ENCODE measurements around the gene NEK7. TPM values are rescaled to one million over a fixed set of nuclear protein-coding genes. Genes with fewer than 3 reads are reported as not detected.
A peak's percentile ranks its signal among the peaks of the same experiment; 100 is the strongest.

The NEK7 gene
- total and polyA plus RNA-seq, 2 experiments from 2014 or later, result 700 to 1,186 TPM

DNA sequence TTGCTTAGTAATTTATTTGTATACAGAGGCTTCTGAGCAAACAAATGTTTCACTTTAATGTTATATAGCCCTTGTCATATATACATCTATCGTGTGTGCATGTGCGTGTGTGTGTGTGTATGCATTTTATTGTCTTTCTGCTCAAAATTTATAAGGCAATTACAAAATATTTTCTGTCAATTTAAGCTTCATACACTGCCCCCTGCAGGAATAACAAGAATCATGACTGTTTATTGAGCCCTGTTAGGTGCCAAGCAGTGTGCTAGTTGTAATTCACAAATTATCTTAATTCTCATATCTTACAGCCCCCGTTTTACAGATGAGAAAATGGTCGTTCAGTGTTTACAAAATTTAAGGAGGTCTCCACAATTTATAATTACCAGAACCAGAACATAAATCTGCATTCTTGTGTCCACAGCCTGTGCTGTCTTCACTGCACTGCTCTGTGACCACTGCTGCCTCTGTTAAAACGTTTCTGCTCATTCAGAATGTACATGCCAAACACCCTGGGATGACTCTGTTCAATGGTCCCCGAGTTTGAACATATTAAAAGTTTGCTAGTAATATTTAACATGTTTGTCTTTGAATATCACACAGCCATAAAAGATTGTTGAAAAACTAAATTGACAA, 202.3 kb downstream of the NEK7 start:
- Histone ChIP-seq H3K36me3 (ENCODE audit: low read depth) (no peaks in the 10 kb centered on the region), H3K4me1 (ENCODE audit: insufficient read depth) (no peaks in the 10 kb centered on the region), H3K4me2 (ENCODE audit: unreplicated experiment) (no peak overlapping the region), H3K27ac (no peak overlapping the region), H4K20me1 (ENCODE audit: insufficient read depth) (no peaks in the 10 kb centered on the region), H3K4me3 (no peak overlapping the region), H3K27me3 (replicated peaks; ENCODE audit: insufficient read depth) (no peaks in the 10 kb centered on the region), H2AFZ (peak overlapping the region; percentile 48), H3K9ac (no peak overlapping the region), H3K9me3 (ENCODE audit: low read depth) (no peaks in the 10 kb centered on the region), H3F3A (ENCODE audit: insufficient read depth) (no peaks in the 10 kb centered on the region), H3K79me2 (ENCODE audit: insufficient read depth) (no peaks in the 10 kb centered on the region), H3K9me2 (ENCODE audit: insufficient read depth) (no peaks in the 10 kb centered on the region)
- in situ Hi-C loops (cut with MboI), result no loop called here
- WGBS, 2 experiments (ENCODE audit: low coverage in 1 of 2, low lambda C conversion rate in 2 of 2, missing lambda C conversion rate in 2 of 2), result 12 to 13% methylated on average over 6 of the region's 6 CpGs
- no peak for TF ChIP-seq EZH2phosphoT487 (IDR thresholded peaks at IDR 0.05; ENCODE audit: insufficient read depth, low read depth)
- TF ChIP-seq EZH2 (IDR thresholded peaks at IDR 0.05; ENCODE audit: insufficient read depth, poor library complexity, severe bottlenecking), result no peak
- peak; percentile 36 for DNase-seq

DNA sequence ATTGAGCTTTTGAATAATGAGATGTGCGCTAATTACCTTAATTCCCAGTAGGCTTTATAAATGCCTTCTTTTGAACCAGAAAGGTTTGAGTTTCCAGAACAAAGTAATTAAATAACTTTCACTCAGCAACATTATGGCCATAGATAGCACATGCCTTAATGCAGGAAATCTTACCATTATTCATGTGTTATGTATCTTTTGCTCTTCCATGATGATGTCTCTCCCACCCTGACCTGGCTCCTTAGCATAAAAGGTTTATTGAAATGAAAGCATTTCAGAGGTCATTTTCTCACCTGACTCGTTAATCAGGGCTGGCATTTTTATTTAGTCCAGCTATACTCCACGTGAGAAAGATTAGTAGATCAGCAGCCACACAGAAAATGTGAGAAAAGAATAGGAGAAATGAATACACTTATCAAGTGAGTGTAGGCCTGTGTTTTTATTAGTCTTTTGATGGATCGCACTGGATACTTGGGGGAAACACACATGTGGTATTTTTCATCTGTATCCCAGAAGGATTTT, 203.5 kb downstream of the NEK7 start:
- TF ChIP-seq EZH2phosphoT487 (IDR thresholded peaks at IDR 0.05; ENCODE audit: insufficient read depth, low read depth), result no peak
- no peak for TF ChIP-seq EZH2 (IDR thresholded peaks at IDR 0.05; ENCODE audit: insufficient read depth, poor library complexity, severe bottlenecking)
- DNase-seq, result no peak
- no peaks in the 10 kb centered on the region for H3F3A ChIP-seq (ENCODE audit: insufficient read depth)
- 71 to 75% methylated on average over 4 of the region's 4 CpGs for WGBS, 2 experiments (ENCODE audit: low coverage in 1 of 2, low lambda C conversion rate in 2 of 2, missing lambda C conversion rate in 2 of 2)
- H3K4me3 ChIP-seq, result no peak overlapping the region
- H3K4me1 ChIP-seq (ENCODE audit: insufficient read depth), result no peaks in the 10 kb centered on the region
- H3K27ac ChIP-seq, result no peak overlapping the region
- H3K9me2 ChIP-seq (ENCODE audit: insufficient read depth), result no peaks in the 10 kb centered on the region
- H3K27me3 ChIP-seq (replicated peaks; ENCODE audit: insufficient read depth), result no peaks in the 10 kb centered on the region
- no peaks in the 10 kb centered on the region for H3K79me2 ChIP-seq (ENCODE audit: insufficient read depth)
- no peaks in the 10 kb centered on the region for H3K9me3 ChIP-seq (ENCODE audit: low read depth)
- peak overlapping the region; percentile 48; the same call in 1 of the 2 replicates for H2AFZ ChIP-seq
- H3K36me3 ChIP-seq (ENCODE audit: low read depth), result no peaks in the 10 kb centered on the region
- H3K4me2 ChIP-seq (ENCODE audit: unreplicated experiment), result no peak overlapping the region
- in situ Hi-C loops (cut with MboI), result no loop called here
- no peaks in the 10 kb centered on the region for H4K20me1 ChIP-seq (ENCODE audit: insufficient read depth)
- no peak overlapping the region for H3K9ac ChIP-seq

DNA sequence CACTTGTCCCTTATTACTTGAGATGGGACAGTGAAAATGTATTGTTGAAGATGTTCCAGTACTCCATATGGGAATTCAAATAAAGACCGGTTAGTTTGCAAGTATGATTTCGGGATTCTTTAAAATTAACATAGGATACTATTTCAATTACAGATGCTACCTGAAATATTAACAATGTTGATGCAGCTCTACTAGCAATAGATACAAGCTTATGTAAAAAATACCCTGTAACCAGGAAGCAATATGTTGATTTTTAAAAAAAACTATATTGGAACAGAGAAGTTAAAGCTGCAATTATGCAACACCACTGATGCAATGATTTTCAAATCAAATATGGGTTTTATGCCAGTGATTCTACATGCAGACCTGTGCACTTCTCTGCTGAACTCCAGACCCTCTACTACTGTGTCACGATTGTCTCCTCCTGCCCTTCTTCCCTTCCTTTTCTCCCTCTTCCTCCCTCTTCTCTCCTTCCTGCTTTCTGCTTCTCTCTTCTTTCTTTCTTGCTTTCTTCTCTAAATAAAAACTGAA, 204.5 kb downstream of the NEK7 start:
- no peak for DNase-seq
- no peak overlapping the region for H3K4me3 ChIP-seq
- in situ Hi-C loops (cut with MboI), result no loop called here
- H4K20me1 ChIP-seq (ENCODE audit: insufficient read depth), result no peaks in the 10 kb centered on the region
- H3F3A ChIP-seq (ENCODE audit: insufficient read depth), result no peaks in the 10 kb centered on the region
- no peaks in the 10 kb centered on the region for H3K27me3 ChIP-seq (replicated peaks; ENCODE audit: insufficient read depth)
- H3K4me1 ChIP-seq (ENCODE audit: insufficient read depth), result no peaks in the 10 kb centered on the region
- 88 to 90% methylated on average over 3 of the region's 3 CpGs for WGBS, 2 experiments (ENCODE audit: low coverage in 1 of 2, low lambda C conversion rate in 2 of 2, missing lambda C conversion rate in 2 of 2)
- H3K79me2 ChIP-seq (ENCODE audit: insufficient read depth), result no peaks in the 10 kb centered on the region
- no peak overlapping the region for H3K27ac ChIP-seq
- H3K9me3 ChIP-seq (ENCODE audit: low read depth), result no peaks in the 10 kb centered on the region
- no peaks in the 10 kb centered on the region for H3K9me2 ChIP-seq (ENCODE audit: insufficient read depth)
- peak overlapping the region; percentile 15; the same call in 1 of the 2 replicates for H2AFZ ChIP-seq
- TF ChIP-seq EZH2 (IDR thresholded peaks at IDR 0.05; ENCODE audit: insufficient read depth, poor library complexity, severe bottlenecking) (no peak), EZH2phosphoT487 (IDR thresholded peaks at IDR 0.05; ENCODE audit: insufficient read depth, low read depth) (no peak)
- no peak overlapping the region for H3K9ac ChIP-seq
- H3K4me2 ChIP-seq (ENCODE audit: unreplicated experiment), result no peak overlapping the region
- H3K36me3 ChIP-seq (ENCODE audit: low read depth), result no peaks in the 10 kb centered on the region

DNA sequence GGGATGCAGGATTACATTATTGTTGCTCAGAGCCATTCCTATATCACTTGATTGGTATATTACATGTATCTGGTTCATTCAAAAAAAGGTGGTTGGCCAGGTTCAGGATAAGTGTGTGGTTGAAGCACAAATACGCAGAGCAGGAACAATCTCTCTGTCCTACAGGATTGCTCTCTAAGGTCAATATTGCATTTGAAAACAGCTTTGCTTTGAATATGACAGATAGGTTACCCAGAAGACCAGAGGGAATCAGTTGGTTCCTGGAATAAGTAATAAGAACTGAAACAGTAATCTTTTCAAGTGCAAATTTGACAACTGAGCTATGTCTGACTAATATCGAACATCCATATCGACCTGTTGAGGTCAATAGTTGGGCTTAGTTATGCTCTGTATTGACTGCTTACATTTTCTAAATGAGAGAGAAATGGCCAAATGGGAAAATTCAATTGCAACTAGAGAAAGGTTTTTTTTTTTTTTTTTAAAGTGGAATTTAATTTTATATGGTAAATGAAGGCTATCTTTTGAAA, 206.9 kb downstream of the NEK7 start:
- no peak for DNase-seq
- H3K27me3 ChIP-seq (replicated peaks; ENCODE audit: insufficient read depth), result no peaks in the 10 kb centered on the region
- H3K27ac ChIP-seq, result no peak overlapping the region
- H3K9ac ChIP-seq, result no peak overlapping the region
- no peaks in the 10 kb centered on the region for H3K36me3 ChIP-seq (ENCODE audit: low read depth)
- H3K4me3 ChIP-seq, result no peak overlapping the region
- H3K4me2 ChIP-seq (ENCODE audit: unreplicated experiment), result no peak overlapping the region
- in situ Hi-C loops (cut with MboI), result no loop called here
- no peaks in the 10 kb centered on the region for H3K79me2 ChIP-seq (ENCODE audit: insufficient read depth)
- no peaks in the 10 kb centered on the region for H3K9me3 ChIP-seq (ENCODE audit: low read depth)
- no peak overlapping the region for H2AFZ ChIP-seq
- 81 to 85% methylated on average over 3 of the region's 3 CpGs for WGBS, 2 experiments (ENCODE audit: low coverage in 1 of 2, low lambda C conversion rate in 2 of 2, missing lambda C conversion rate in 2 of 2)
- no peaks in the 10 kb centered on the region for H3K4me1 ChIP-seq (ENCODE audit: insufficient read depth)
- no peaks in the 10 kb centered on the region for H4K20me1 ChIP-seq (ENCODE audit: insufficient read depth)
- no peaks in the 10 kb centered on the region for H3K9me2 ChIP-seq (ENCODE audit: insufficient read depth)
- no peaks in the 10 kb centered on the region for H3F3A ChIP-seq (ENCODE audit: insufficient read depth)
- TF ChIP-seq EZH2phosphoT487 (IDR thresholded peaks at IDR 0.05; ENCODE audit: insufficient read depth, low read depth), result no peak

Data from GM23248 (cell line).